ENCODE data around the gene CLCN2. TPM values are rescaled to one million over a fixed set of nuclear protein-coding genes. Genes with fewer than 3 reads are reported as not detected.
A peak's percentile ranks its signal among the peaks of the same experiment; 100 is the strongest.
"Not testable (repeated sequence)": the region's sequence is repeated elsewhere in the genome, so short reads cannot be mapped to it uniquely, and the experiment has no call there.

Gene CLCN2
- total RNA-seq, 1 experiment from 2014 or later: 22.3 TPM

DNA sequence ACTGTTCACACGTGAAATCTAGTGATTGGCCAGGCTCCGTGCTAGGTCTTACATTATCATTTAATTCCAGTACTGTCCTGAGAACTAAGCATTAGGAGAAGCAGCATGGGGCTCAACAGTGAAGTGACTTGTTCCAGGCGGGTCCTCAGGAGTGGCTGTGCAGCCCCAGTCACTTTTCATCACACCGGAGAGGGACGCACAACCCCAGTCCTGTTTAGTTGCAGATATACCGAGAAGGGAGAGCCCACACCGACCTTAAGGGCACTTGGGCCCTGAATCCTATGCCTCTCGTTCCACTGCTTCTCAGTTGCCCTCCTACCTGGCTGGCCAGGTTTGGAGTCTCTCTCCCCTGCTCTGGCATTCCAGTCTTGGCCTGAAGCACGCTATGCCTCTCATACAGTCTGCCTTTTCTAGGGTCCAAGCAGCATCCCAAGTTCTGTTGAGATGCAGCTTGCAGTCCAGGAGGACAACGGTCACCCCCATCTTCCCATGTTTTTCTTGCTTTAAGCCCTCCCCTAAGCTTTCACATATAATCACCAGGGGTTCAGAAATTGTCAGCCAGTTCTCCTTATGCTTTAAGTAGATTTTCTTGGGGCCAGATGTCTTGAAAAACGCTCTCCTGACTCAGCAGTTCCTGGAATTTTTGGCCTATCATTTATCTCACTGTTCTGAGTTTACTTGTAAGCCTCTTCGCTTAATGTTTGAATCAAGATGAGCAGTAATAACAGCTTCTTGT, 13.9 kb downstream of the CLCN2 start:
- Histone ChIP-seq H3K27me3 (ENCODE audit: control insufficient read depth, insufficient read depth, low read length) (no peaks in the 10 kb centered on the region), H3K4me3 (ENCODE audit: insufficient read depth, low read depth, low read length) (no peak overlapping the region), H3K36me3 (replicated peaks; ENCODE audit: control insufficient read depth, insufficient read depth, low read length) (peaks cover 13% of the 10 kb centered on the region)
- no peak for DNase-seq

- no peak for DNase-seq
- Histone ChIP-seq H3K36me3 (replicated peaks; ENCODE audit: control insufficient read depth, insufficient read depth, low read length) (peaks cover 11% of the 10 kb centered on the region), H3K27me3 (ENCODE audit: control insufficient read depth, insufficient read depth, low read length) (no peaks in the 10 kb centered on the region), H3K4me3 (ENCODE audit: insufficient read depth, low read depth, low read length) (no peak overlapping the region)
Observed at GRCh38 chr3:184346480-184347190, 14.8 kb downstream of the CLCN2 start.

GRCh38 chr3:184345317-184346144, 15.9 kb downstream of the CLCN2 start:
- H3K27me3 ChIP-seq (ENCODE audit: control insufficient read depth, insufficient read depth, low read length): no peaks in the 10 kb centered on the region
- H3K36me3 ChIP-seq (replicated peaks; ENCODE audit: control insufficient read depth, insufficient read depth, low read length): peaks cover 11% of the 10 kb centered on the region
- H3K4me3 ChIP-seq (ENCODE audit: insufficient read depth, low read depth, low read length): no peak overlapping the region
- DNase-seq: peak; percentile 95

GRCh38 chr3:184344579-184345316, 16.7 kb downstream of the CLCN2 start:
- no peak overlapping the region for H3K4me3 ChIP-seq (ENCODE audit: insufficient read depth, low read depth, low read length)
- H3K36me3 ChIP-seq (replicated peaks; ENCODE audit: control insufficient read depth, insufficient read depth, low read length): peaks cover 11% of the 10 kb centered on the region
- no peaks in the 10 kb centered on the region for H3K27me3 ChIP-seq (ENCODE audit: control insufficient read depth, insufficient read depth, low read length)
- peak; percentile 74 for DNase-seq

DNA sequence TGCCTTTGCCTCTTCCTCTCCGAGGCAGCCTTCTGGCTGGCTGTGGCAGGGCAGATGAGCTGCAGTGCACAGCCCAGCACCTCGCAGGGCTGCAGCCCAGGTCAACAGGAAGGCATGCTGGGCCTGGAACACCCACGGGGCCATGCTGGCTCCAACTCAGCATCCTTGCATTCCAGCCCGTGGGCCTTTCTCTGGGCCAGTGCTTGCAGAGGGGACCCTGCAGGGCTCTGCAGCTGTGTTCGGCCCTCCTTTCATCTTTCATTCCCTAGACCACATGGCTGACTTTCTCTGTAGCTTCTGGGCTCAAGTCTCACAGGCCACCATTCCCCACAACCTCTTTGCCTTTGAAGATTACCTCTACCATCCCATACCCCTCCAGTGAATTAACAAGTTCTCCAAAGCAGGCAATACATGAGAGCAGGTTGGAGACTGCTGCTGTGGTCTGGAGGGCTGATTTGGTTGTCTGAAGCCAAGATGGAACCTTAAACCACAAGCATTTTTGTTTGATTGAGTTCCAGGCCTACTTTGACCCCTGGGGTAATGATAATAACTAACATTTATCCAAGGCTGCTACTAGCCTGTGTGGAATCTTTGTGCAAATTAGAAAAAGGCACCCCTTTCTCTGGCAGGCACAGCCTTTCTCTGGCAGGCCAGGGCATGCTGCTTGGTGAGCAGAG, 18.1 kb downstream of the CLCN2 start:
- Histone ChIP-seq H3K4me3 (ENCODE audit: insufficient read depth, low read depth, low read length) (no peak overlapping the region), H3K27me3 (ENCODE audit: control insufficient read depth, insufficient read depth, low read length) (no peaks in the 10 kb centered on the region), H3K36me3 (replicated peaks; ENCODE audit: control insufficient read depth, insufficient read depth, low read length) (peaks cover 11% of the 10 kb centered on the region)
- DNase-seq: no peak

GRCh38 chr3:184341925-184342324, 19.5 kb downstream of the CLCN2 start:
- DNase-seq: no peak
- H3K4me3 ChIP-seq (ENCODE audit: insufficient read depth, low read depth, low read length): no peak overlapping the region
- no peaks in the 10 kb centered on the region for H3K27me3 ChIP-seq (ENCODE audit: control insufficient read depth, insufficient read depth, low read length)
- H3K36me3 ChIP-seq (replicated peaks; ENCODE audit: control insufficient read depth, insufficient read depth, low read length): peaks cover 11% of the 10 kb centered on the region

GRCh38 chr3:184339451-184340135, 21.8 kb downstream of the CLCN2 start:
- DNase-seq; H3K27me3 ChIP-seq (ENCODE audit: control insufficient read depth, insufficient read depth, low read length); H3K4me3 ChIP-seq (ENCODE audit: insufficient read depth, low read depth, low read length): not testable (repeated sequence)
- H3K36me3 ChIP-seq (replicated peaks; ENCODE audit: control insufficient read depth, insufficient read depth, low read length): peaks cover 12% of the 10 kb centered on the region

DNA sequence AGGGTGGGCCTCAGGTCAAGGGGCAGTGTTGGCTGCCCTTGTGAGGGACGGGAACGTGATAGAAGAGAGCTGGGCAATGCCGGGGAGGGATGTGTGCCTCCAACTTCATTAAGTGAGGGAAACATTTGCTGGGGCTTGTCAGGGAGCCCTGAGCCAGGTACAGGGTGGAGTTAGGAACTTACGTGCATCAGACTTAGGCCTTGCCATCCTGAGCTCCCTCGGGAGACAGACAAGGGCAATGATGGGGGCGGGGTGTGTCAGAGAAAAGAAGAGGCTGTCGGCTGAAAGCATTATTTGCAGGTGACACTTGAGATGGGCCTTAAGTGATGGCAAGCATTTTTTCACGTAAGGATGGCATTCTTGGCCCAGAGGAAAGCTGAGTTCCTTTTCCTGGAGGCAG, 22.4 kb downstream of the CLCN2 start:
- Histone ChIP-seq H3K27me3 (ENCODE audit: control insufficient read depth, insufficient read depth, low read length) (no peaks in the 10 kb centered on the region), H3K36me3 (replicated peaks; ENCODE audit: control insufficient read depth, insufficient read depth, low read length) (peaks cover 16% of the 10 kb centered on the region), H3K4me3 (ENCODE audit: insufficient read depth, low read depth, low read length) (no peak overlapping the region)
- DNase-seq: no peak

DNA sequence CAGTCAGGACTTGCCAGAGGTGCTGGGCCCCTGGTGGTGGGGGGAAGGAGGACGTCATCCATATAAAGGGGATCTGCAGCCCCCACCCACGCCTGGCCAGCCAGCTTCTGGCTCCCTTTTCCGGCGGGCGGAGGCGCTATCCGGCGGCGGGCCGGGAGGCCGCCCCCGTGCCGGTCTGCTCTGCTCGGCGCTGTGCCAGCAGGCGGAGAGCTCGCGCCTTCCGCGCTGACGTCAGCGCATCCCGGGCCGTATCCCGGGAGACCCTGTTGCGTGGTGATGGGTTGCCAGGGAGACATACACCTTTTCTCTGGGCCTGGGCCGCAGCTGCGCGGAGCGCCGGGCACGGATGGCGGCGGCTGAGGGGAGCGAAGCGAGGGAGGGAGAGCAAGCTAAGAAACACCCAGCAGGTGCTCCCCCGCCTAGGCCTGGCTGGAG, 22.9 kb downstream of the CLCN2 start:
- Histone ChIP-seq H3K4me3 (ENCODE audit: insufficient read depth, low read depth, low read length) (no peak overlapping the region), H3K27me3 (ENCODE audit: control insufficient read depth, insufficient read depth, low read length) (no peaks in the 10 kb centered on the region), H3K36me3 (replicated peaks; ENCODE audit: control insufficient read depth, insufficient read depth, low read length) (peaks cover 18% of the 10 kb centered on the region)
- peak; percentile 94 for DNase-seq

DNA sequence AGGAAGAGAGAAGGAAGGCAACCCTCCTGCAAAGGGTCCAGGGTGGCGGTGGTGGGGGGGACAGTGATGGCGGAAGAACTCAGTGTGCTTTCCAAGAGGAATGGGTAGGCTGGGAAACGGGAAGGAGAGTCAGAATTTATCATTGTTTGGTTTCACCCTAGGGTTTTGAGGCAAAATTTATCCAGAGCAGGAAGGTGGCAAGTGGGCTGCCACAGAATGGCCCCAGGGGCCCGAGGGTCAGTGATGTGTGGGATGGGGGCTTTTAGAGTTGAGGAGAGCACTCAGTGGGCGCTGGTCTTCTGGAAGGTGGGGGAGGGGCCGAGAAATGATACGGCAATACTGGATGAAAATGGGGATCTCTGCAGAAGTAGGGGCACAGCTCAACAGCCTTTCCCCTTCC, 23.4 kb downstream of the CLCN2 start:
- Histone ChIP-seq H3K27me3 (ENCODE audit: control insufficient read depth, insufficient read depth, low read length) (no peaks in the 10 kb centered on the region), H3K4me3 (ENCODE audit: insufficient read depth, low read depth, low read length) (no peak overlapping the region), H3K36me3 (replicated peaks; ENCODE audit: control insufficient read depth, insufficient read depth, low read length) (peaks cover 22% of the 10 kb centered on the region)
- no peak for DNase-seq

- no peak for DNase-seq
- Histone ChIP-seq H3K4me3 (ENCODE audit: insufficient read depth, low read depth, low read length) (peak within 1 kb of the TSS; percentile 94), H3K36me3 (replicated peaks; ENCODE audit: control insufficient read depth, insufficient read depth, low read length) (peaks cover 21% of the 10 kb centered on the region), H3K27me3 (ENCODE audit: control insufficient read depth, insufficient read depth, low read length) (no peaks in the 10 kb centered on the region)
Observed at GRCh38 chr3:184337399-184337714, 24.0 kb downstream of the CLCN2 start, which contains the start of gene FAM131A. TSS of gene FAM131A (plus strand) at chr3:184337600. CDS start at chr3:184337631, 31 bp downstream.

DNA sequence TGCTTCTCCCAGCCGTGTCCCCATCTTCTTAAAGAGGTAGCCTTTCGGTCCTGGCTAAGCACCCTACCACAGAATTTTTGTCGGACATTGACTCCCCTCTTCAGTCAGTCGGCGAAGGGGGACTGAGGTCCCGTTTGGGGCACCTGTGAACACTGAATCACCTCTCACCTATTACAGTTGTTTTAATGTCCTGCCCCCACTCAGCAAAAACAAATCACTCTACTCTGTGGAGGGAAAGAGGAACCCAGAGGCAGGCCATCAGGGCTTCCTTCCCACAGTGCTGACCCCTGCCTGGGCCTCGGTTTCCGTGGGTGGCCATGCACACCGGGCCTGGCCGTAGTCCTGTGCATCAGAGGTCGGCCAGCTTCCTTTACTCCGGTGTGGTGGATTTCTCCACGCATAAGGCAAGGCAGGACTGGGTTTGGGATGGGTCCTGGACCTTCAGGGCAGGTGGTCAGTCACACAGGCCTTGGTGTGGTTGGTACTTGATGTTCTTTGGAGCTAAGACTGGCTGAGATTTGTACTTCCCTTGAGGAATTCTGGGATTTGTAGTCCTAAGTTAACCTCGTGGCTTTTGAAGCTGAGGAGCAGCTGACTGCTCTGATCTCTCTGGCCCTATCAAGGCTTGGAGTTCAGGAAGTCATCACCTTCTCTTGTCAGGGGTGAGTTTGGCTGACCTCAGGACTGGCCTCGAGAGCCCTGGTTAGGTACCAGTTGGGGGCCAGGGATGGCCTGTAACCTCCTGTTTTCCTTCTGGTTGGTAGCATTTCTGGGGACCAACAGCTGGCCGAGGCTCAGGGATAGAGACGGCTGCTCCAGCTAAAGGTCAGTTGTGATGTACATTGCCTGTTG, 24.6 kb downstream of the CLCN2 start:
- Histone ChIP-seq H3K27me3 (ENCODE audit: control insufficient read depth, insufficient read depth, low read length) (no peaks in the 10 kb centered on the region), H3K36me3 (replicated peaks; ENCODE audit: control insufficient read depth, insufficient read depth, low read length) (peaks cover 25% of the 10 kb centered on the region), H3K4me3 (ENCODE audit: insufficient read depth, low read depth, low read length) (peak overlapping the region; percentile 94)
- DNase-seq: peak; percentile 81

Data from H7 (cell line).